HepG2 (cell line): ENCODE measurements around the gene MECR. TPM values are rescaled to one million over a fixed set of nuclear protein-coding genes. Genes with fewer than 3 reads are reported as not detected.

Experiments
- ARID5B ChIP-seq: IDR thresholded peaks from 2 replicates; pipeline ENCODE4 v1.4.0; 2020; ENCODE audit warnings: mild to moderate bottlenecking, missing genetic modification reagents
- ATF7 ChIP-seq, 2 experiments: fragments of 450-650 bp in 1 of 2; sonication (generic) in 1 of 2; formaldehyde crosslinking in 1 of 2; IDR thresholded peaks; 2 replicates each; pipeline versions ENCODE4 v1.4.0 to v1.6.1; 2016 to 2020; ENCODE audit warnings: antibody characterized with exemption in 1 of 2, mild to moderate bottlenecking in 1 of 2, missing genetic modification reagents in 1 of 2
- DNMT1 ChIP-seq: sonication (generic); formaldehyde crosslinking; IDR thresholded peaks from 2 replicates; pipeline ENCODE4 v1.5.1; 2020; ENCODE audit warnings: mild to moderate bottlenecking, missing genetic modification reagents
- DRAP1 ChIP-seq: IDR thresholded peaks from 2 replicates; pipeline ENCODE4 v1.6.1; 2016; ENCODE audit warnings: missing genetic modification reagents, missing compliant biosample characterization
- FOSL1 ChIP-seq: sonication (generic); formaldehyde crosslinking; IDR thresholded peaks from 2 replicates; pipeline ENCODE4 v1.9.0; 2021; ENCODE audit warnings: missing genetic modification reagents, borderline replicate concordance
- KAT8 ChIP-seq: IDR thresholded peaks from 2 replicates; pipeline ENCODE4 v1.6.1; 2016; ENCODE audit warnings: missing genetic modification reagents, missing compliant biosample characterization
- MAFF ChIP-seq: IDR thresholded peaks from 2 replicates; pipeline ENCODE4 v1.6.1; 2011; ENCODE audit warnings: low read depth, low read length, improper control_type of control experiment
- MTF1 ChIP-seq: sonication (generic); formaldehyde crosslinking; IDR thresholded peaks from 2 replicates; pipeline ENCODE4 v1.5.0; 2020; ENCODE audit warnings: missing genetic modification reagents
- NFIC ChIP-seq: IDR thresholded peaks from 2 replicates; pipeline ENCODE4 v1.6.1; 2012; ENCODE audit warnings: mild to moderate bottlenecking, low read length, inconsistent platforms
- POLR2G ChIP-seq: fragments of 200-400 bp; formaldehyde crosslinking; IDR thresholded peaks from 2 replicates; pipeline ENCODE4 v1.6.1; 2018; ENCODE audit warnings: mild to moderate bottlenecking, low read depth, low read length, moderate library complexity
- SALL2 ChIP-seq: sonication (generic); formaldehyde crosslinking; IDR thresholded peaks from 2 replicates; pipeline ENCODE4 v1.8.1; 2023; ENCODE audit warnings: mild to moderate bottlenecking, missing genetic modification reagents, inconsistent platforms
- STAG1 ChIP-seq: sonication (generic); formaldehyde crosslinking; IDR thresholded peaks from 2 replicates; pipeline ENCODE4 v1.4.0; 2020; ENCODE audit warnings: missing genetic modification reagents
- TP53 ChIP-seq: sonication (generic); formaldehyde crosslinking; conservative IDR thresholded peaks from 2 replicates; pipeline ENCODE4 v1.4.0; 2020; ENCODE audit warnings: missing genetic modification reagents
- ZBTB20 ChIP-seq: sonication (generic); formaldehyde crosslinking; IDR thresholded peaks from 2 replicates; pipeline ENCODE4 v1.8.1; 2023; ENCODE audit warnings: missing genetic modification reagents, low read depth, mild to moderate bottlenecking, borderline replicate concordance
- ZBTB37 ChIP-seq: sonication (generic); formaldehyde crosslinking; IDR thresholded peaks from 2 replicates; pipeline ENCODE4 v1.4.0; 2020; ENCODE audit warnings: mild to moderate bottlenecking, missing genetic modification reagents
- ZNF142 ChIP-seq: sonication (generic); formaldehyde crosslinking; IDR thresholded peaks from 2 replicates; pipeline ENCODE4 v1.4.0; 2020; ENCODE audit warnings: missing genetic modification reagents
- ZNF557 ChIP-seq: sonication (generic); formaldehyde crosslinking; IDR thresholded peaks from 2 replicates; pipeline ENCODE4 v1.4.0; 2020; ENCODE audit warnings: missing genetic modification reagents
- ZNF75D ChIP-seq: sonication (generic); formaldehyde crosslinking; IDR thresholded peaks from 2 replicates; pipeline ENCODE4 v1.8.1; 2023; ENCODE audit warnings: missing genetic modification reagents, mild to moderate bottlenecking, borderline replicate concordance
- polyA plus RNA-seq, 8 experiments: library from polyadenylated mRNA; depleted of rRNA in 3 of 8; stranded (reverse) in 7 of 8; unstranded in 1 of 8; fragments of >200 nt; fragmentation: Illumina TruSeq in 4 of 8; extraction: Trizol in 4 of 8; gene quantifications; 2 replicates each; pipeline versions ENCODE4 v1.2.1 to v1.2.3, GENCODE V29; 2011 to 2016; ENCODE audit warnings: low read depth in 4 of 8, missing spikeins in 1 of 8, mixed read lengths in 1 of 8; ENCODE audit not compliant: insufficient read depth in 1 of 8
- total RNA-seq, 5 experiments: library from RNA; depleted of rRNA; stranded (reverse); fragments of >200 nt; fragmentation: Illumina TruSeq; extraction: Trizol; gene quantifications; 2 replicates each; pipeline ENCODE4 v1.2.3, GENCODE V29; 2016; ENCODE audit warnings: low read depth in 1 of 5

The MECR gene
- total and polyA plus RNA-seq, 2 of the 13 experiments (the other 11 are each of a cell fraction or from before 2014, with no cell fraction given): 18.8 to 24.9 TPM

GRCh38 chr1:29230553-29231378 lies at the start of gene MECR (continued):
- no peak for TF ChIP-seq DNMT1 (CRISPR knock-in tag)
- TF ChIP-seq ZBTB20 (CRISPR knock-in tag): no peak
- TF ChIP-seq ARID5B (CRISPR knock-in tag): peak; percentile 50; the same call in 1 of the 2 replicates
- peak; percentile 71 for TF ChIP-seq DRAP1 (CRISPR knock-in tag)
- no peak for TF ChIP-seq ZNF75D (CRISPR knock-in tag)
- TF ChIP-seq MAFF: no peak
- TF ChIP-seq NFIC: no peak
- no peak for TF ChIP-seq ZNF557
- no peak; the same call in 1 of the 2 replicates for TF ChIP-seq TP53 (CRISPR knock-in tag)
- no peak for TF ChIP-seq ATF7 (IDR thresholded peaks at IDR 0.05)
- TF ChIP-seq ATF7 (CRISPR knock-in tag; IDR thresholded peaks at IDR 0.05): no peak
- TF ChIP-seq FOSL1 (CRISPR knock-in tag): no peak
- 0 out of 2 replicates have a peak, but pooled peaks have one; percentile 41 for TF ChIP-seq SALL2 (CRISPR knock-in tag)
- TF ChIP-seq STAG1 (CRISPR knock-in tag): peak; percentile 5; the same call in 1 of the 2 replicates
- TF ChIP-seq MTF1: no peak
- TF ChIP-seq KAT8 (CRISPR knock-in tag): peak; percentile 96
- TF ChIP-seq ZBTB37: no peak
- peak; percentile 88 for TF ChIP-seq POLR2G
- no peak for TF ChIP-seq ZNF142 (CRISPR knock-in tag)
